ENCODE measurements around the gene AADAC. TPM values are rescaled to one million over a fixed set of nuclear protein-coding genes. Genes with fewer than 3 reads are reported as not detected.

Gene AADAC
- total RNA-seq, 2 donors from 2014 or later = 7.3 to 8.0 TPM

DNA sequence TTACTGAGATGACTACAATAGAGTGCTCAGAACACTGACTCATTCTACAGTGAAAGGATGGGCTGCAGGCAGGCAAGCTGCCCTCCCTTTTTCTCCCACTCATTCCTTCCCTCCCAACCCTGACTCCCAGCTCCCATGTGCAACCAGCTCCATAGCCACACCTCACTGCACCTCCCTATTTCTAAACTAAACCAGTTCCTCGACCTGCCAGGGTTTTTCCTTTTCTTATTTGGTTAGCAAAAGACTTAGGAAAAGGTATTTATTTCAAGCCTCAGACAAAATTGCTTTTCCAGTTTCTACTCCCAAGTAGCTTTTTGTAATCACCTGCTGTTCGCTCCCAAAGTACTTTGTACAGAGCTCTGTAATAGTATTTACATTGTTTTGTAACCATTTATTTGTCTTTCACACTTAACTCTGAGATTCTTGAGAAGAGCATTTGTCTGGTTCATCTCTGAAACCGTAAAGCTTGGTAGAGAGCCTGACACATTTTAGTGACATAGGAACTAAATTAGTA, 2.2 kb downstream of the AADAC start:
- DNase-seq (peak in 3 of 4 donors; percentile 40 to 56 (median 41)), ATAC-seq (peak; percentile 49)
- Histone ChIP-seq H3K4me1 (peaks cover 31% of the 10 kb centered on the region), H3K36me3 (replicated peaks in 1 of 2; ENCODE audit: insufficient read depth in 1 of 2, low read depth in 2 of 2) (no peaks in the 10 kb centered on the region), H3K27ac (peak overlapping the region; percentile 46 to 60 (median 54)), H3K9me3 (no peaks in the 10 kb centered on the region), H3K4me3 (no peak overlapping the region), H3K27me3 (no peaks in the 10 kb centered on the region)
- 13 to 20% methylated on average over 3 of the region's 3 CpGs for WGBS, 2 donors
- intact Hi-C loops (cut with DNase I) = no loop called here
- peak in 1 of 3 donors; percentile 18 for TF ChIP-seq POLR2A (IDR thresholded peaks at IDR 0.05)
- TF ChIP-seq, protein P1, sequence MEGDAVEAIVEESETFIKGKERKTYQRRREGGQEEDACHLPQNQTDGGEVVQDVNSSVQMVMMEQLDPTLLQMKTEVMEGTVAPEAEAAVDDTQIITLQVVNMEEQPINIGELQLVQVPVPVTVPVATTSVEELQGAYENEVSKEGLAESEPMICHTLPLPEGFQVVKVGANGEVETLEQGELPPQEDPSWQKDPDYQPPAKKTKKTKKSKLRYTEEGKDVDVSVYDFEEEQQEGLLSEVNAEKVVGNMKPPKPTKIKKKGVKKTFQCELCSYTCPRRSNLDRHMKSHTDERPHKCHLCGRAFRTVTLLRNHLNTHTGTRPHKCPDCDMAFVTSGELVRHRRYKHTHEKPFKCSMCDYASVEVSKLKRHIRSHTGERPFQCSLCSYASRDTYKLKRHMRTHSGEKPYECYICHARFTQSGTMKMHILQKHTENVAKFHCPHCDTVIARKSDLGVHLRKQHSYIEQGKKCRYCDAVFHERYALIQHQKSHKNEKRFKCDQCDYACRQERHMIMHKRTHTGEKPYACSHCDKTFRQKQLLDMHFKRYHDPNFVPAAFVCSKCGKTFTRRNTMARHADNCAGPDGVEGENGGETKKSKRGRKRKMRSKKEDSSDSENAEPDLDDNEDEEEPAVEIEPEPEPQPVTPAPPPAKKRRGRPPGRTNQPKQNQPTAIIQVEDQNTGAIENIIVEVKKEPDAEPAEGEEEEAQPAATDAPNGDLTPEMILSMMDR (IDR thresholded peaks at IDR 0.05) = no peak

DNA sequence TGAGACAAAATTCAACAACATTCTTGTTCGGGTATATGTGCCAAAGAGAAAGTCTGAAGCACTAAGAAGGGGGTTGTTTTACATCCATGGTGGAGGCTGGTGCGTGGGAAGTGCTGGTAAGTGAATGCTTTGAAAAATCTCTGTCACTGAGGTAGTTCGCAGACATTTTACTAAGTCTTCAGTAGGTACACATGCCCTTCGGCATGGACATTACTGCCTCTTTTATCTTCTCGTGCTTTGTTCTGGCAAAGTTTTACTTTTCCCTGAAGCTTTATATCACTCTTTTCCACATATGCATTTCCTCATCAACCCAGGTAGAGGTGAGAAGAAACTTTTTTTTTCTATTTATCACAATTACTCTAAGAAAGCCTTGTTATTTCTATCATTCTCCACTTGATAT, 3.6 kb downstream of the AADAC start:
- intact Hi-C loops (cut with DNase I) = no loop called here
- ATAC-seq = no peak

DNA sequence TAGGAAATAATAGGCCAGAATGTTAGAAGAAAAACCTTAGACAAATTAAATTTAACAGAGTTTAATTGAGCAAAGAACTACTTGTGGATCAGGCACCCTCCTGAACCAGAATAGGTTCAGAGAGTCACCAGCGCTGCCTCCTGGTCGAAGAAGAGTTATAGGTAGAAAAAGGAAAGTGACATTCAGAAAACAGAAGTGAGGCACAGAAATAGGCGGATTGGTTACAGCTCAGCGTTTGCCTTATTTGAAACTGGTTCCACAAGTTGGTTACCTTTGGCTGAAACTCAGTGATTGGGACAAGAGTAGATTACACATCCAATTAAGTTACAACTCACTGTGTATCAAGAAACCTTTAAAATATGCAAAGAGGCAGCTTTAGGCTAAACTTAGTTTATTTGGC, 4.4 kb downstream of the AADAC start:
- H3K36me3 ChIP-seq (replicated peaks in 1 of 2; ENCODE audit: insufficient read depth in 1 of 2, low read depth in 2 of 2) = no peaks in the 10 kb centered on the region
- ATAC-seq (peak; percentile 49), DNase-seq (peak; percentile 42 to 61 (median 51))
- WGBS, 2 donors = 40 to 41% methylated on average over 4 of the region's 4 CpGs
- peaks cover 25% of the 10 kb centered on the region for H3K4me1 ChIP-seq
- TF ChIP-seq, protein P1 (IDR thresholded peaks at IDR 0.05) = peak in 4 of 7 experiments; percentile 45 to 59 (median 54)
- no peak for TF ChIP-seq POLR2A (IDR thresholded peaks at IDR 0.05)
- no peaks in the 10 kb centered on the region for H3K27me3 ChIP-seq
- H3K9me3 ChIP-seq = no peaks in the 10 kb centered on the region
- H3K4me3 ChIP-seq = no peak overlapping the region
- intact Hi-C loops (cut with DNase I) = no loop called here
- H3K27ac ChIP-seq = no peak overlapping the region

More for the DNA sequence above, 3.6 kb downstream of the AADAC start:
- WGBS, 2 donors = 62 to 66% methylated on average over 5 of the region's 5 CpGs
- Histone ChIP-seq H3K9me3 (no peaks in the 10 kb centered on the region), H3K4me3 (no peak overlapping the region), H3K36me3 (replicated peaks in 1 of 2; ENCODE audit: insufficient read depth in 1 of 2, low read depth in 2 of 2) (no peaks in the 10 kb centered on the region), H3K27ac (no peak overlapping the region), H3K27me3 (no peaks in the 10 kb centered on the region), H3K4me1 (peaks cover 31% of the 10 kb centered on the region)
- no peak for TF ChIP-seq POLR2A (IDR thresholded peaks at IDR 0.05)
- TF ChIP-seq, protein P1 (IDR thresholded peaks at IDR 0.05) = no peak
- no peak for DNase-seq

DNA sequence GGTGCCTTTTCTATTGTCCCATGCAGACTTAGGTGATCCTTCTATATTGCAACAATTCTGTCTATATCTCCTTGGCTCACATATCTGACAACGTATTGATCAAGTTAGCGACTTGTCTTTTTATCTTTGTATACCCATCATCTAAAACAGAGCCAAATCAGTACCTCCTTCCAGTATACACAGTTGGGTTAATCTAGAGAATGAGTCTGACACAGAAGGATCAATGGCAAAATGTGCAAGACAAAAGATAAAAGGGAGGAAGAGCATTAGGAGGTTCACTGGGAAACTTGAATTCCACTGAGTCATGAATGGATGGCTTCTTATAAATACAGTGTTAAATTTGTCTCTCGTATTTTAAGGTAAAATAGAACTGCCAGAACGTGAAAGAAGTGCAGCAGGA, 6.0 kb downstream of the AADAC start:
- Histone ChIP-seq H3K36me3 (replicated peaks in 1 of 2; ENCODE audit: insufficient read depth in 1 of 2, low read depth in 2 of 2) (no peaks in the 10 kb centered on the region), H3K4me1 (peaks cover 24% of the 10 kb centered on the region), H3K27ac (no peak overlapping the region), H3K9me3 (no peaks in the 10 kb centered on the region), H3K4me3 (no peak overlapping the region), H3K27me3 (no peaks in the 10 kb centered on the region)
- no peak for TF ChIP-seq POLR2A (IDR thresholded peaks at IDR 0.05)
- TF ChIP-seq, protein P1 (IDR thresholded peaks at IDR 0.05) = no peak
- DNase-seq = no peak
- WGBS, 2 donors = 65 to 66% methylated on average over 4 of the region's 4 CpGs
- intact Hi-C loops (cut with DNase I) = no loop called here
- ATAC-seq = no peak

DNA sequence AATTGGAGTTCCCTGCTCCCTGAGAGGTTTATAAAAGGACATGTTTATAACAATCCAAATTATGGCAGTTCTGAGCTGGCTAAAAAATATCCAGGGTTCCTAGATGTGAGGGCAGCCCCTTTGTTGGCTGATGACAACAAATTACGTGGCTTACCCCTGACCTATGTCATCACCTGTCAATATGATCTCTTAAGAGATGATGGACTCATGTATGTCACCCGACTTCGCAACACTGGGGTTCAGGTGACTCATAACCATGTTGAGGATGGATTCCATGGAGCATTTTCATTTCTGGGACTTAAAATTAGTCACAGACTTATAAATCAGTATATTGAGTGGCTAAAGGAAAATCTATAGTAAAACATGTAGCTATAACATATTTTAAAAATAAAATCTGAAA, 13.9 kb downstream of the AADAC start:
- ATAC-seq (no peak), DNase-seq (no peak)
- no peaks in the 10 kb centered on the region for H3K4me1 ChIP-seq
- H3K4me3 ChIP-seq = no peak overlapping the region
- H3K36me3 ChIP-seq (replicated peaks in 1 of 2; ENCODE audit: insufficient read depth in 1 of 2, low read depth in 2 of 2) = no peaks in the 10 kb centered on the region
- no peak overlapping the region for H3K27ac ChIP-seq
- no peaks in the 10 kb centered on the region for H3K9me3 ChIP-seq
- no peaks in the 10 kb centered on the region for H3K27me3 ChIP-seq
- no peak for TF ChIP-seq POLR2A (IDR thresholded peaks at IDR 0.05)
- TF ChIP-seq, protein P1 (IDR thresholded peaks at IDR 0.05) = no peak
- 77 to 87% methylated on average over 3 of the region's 3 CpGs for WGBS, 2 donors
- intact Hi-C loops (cut with DNase I) = no loop called here
